ENCODE data around the gene ASB7.

ASB7 gene

DNA sequence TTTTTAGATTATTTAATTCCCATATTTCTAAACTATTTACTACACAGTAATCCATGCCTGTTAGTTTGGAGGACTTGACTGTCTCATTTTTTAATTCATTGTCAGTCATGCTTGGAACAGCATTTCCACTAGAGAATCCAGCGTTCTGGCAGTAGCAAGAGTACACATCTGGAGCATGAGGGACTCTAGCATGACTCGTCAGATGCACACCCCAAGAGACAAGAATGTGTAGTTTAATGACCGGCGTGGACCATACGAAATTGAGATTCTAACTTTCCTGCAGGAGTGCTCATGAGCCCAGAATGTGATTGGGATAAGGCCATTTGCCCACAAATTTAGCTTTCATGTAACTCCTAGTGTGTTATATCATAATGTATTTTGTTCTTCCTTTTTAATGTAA is 48.9 kb downstream of the ASB7 start:
- H3K36me3 ChIP-seq (ENCODE audit: insufficient read depth, low read length): peaks cover 5% of the 10 kb centered on the region; the same call in 1 of the 2 replicates
- H3K4me1 ChIP-seq (ENCODE audit: insufficient read depth, low read length): no peaks in the 10 kb centered on the region
- H3K27ac ChIP-seq (ENCODE audit: low read depth, low read length): no peak overlapping the region
- no peak overlapping the region for H3K4me3 ChIP-seq (ENCODE audit: low read length)
- no peaks in the 10 kb centered on the region for H3K9me3 ChIP-seq (ENCODE audit: insufficient read depth, low read depth, low read length)
- 93% methylated on average over 5 of the region's 5 CpGs for WGBS
- H3K27me3 ChIP-seq (ENCODE audit: insufficient read depth, low read length): no peaks in the 10 kb centered on the region
- no peak overlapping the region for H3K9ac ChIP-seq (ENCODE audit: low read depth, low read length)

DNA sequence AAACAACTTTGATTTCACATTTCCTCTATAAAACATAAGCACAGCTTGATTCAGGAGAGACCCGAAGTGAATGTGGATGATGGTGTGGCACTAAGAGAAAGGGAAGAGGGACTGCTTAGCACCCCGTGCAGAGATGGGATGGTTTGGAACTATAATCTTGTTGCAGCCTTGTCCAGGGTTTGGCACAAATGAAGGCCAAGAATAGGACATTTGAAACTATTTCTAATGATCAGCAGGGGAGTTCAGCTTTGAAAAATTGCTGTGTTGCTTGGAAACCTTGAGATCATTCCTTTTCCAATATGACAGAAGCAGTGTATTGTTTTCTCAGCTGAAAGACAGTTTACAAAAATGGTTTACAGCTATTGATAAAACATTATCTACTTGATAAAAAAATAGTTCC is 49.7 kb downstream of the ASB7 start:
- no peak overlapping the region for H3K9ac ChIP-seq (ENCODE audit: low read depth, low read length)
- H3K4me1 ChIP-seq (ENCODE audit: insufficient read depth, low read length): no peaks in the 10 kb centered on the region
- peaks cover 5% of the 10 kb centered on the region; the same call in 1 of the 2 replicates for H3K36me3 ChIP-seq (ENCODE audit: insufficient read depth, low read length)
- H3K27me3 ChIP-seq (ENCODE audit: insufficient read depth, low read length): no peaks in the 10 kb centered on the region
- no peak overlapping the region for H3K27ac ChIP-seq (ENCODE audit: low read depth, low read length)
- H3K9me3 ChIP-seq (ENCODE audit: insufficient read depth, low read depth, low read length): no peaks in the 10 kb centered on the region
- WGBS: 99% methylated on average over 2 of the region's 2 CpGs
- H3K4me3 ChIP-seq (ENCODE audit: low read length): no peak overlapping the region

DNA sequence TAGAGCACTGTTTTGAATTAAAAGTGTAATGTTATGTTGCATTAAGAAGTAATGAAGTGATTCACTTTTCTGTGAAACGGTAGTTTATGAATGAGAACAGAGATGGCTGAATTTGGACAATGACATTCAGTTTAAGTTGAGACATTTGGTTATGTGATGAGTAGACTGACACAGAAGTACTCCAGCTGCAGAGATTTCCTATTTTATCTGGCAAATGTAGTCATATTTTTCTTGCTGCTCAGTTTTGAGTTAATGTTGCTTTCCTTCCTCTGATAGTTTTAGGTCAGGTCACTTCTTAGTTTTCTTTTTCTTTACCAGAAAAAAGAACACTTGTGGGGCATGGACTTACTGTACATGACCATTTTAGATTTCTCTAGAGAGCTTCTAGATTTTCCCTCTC is 51.2 kb downstream of the ASB7 start:
- 98% methylated on average over 1 of the region's 1 CpG for WGBS
- no peaks in the 10 kb centered on the region for H3K9me3 ChIP-seq (ENCODE audit: insufficient read depth, low read depth, low read length)

DNA sequence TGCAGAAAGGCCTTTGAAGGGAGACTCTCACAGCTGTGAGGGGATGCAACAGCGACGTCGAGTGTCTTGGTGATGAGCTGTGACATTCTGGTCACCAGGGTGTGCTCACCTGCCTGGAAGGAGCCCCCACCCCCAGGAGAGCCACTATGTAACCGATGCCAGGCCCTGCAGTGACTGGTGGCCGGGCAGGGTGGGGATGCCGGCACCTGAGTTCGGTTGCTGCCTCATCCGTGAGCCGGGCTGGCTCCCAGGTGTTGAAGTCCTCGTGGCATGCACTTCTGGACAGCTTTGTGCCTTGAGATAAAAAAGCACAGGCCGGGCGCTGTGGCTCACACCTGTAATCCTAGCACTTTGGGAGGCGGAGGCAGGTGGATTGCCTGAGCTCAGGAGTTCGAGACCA is 56.5 kb downstream of the ASB7 start:
- WGBS: 92% methylated on average over 14 of the region's 14 CpGs
- Histone ChIP-seq H3K9ac (ENCODE audit: low read depth, low read length) (no peak overlapping the region), H3K27me3 (ENCODE audit: insufficient read depth, low read length) (no peaks in the 10 kb centered on the region)

More for the DNA sequence above, 51.2 kb downstream of the ASB7 start:
- peaks cover under 1% of the 10 kb centered on the region; the same call in 1 of the 2 replicates for H3K36me3 ChIP-seq (ENCODE audit: insufficient read depth, low read length)
- H3K27me3 ChIP-seq (ENCODE audit: insufficient read depth, low read length): no peaks in the 10 kb centered on the region
- H3K4me3 ChIP-seq (ENCODE audit: low read length): no peak overlapping the region
- no peak overlapping the region for H3K9ac ChIP-seq (ENCODE audit: low read depth, low read length)
- no peaks in the 10 kb centered on the region for H3K4me1 ChIP-seq (ENCODE audit: insufficient read depth, low read length)
- H3K27ac ChIP-seq (ENCODE audit: low read depth, low read length): no peak overlapping the region

DNA sequence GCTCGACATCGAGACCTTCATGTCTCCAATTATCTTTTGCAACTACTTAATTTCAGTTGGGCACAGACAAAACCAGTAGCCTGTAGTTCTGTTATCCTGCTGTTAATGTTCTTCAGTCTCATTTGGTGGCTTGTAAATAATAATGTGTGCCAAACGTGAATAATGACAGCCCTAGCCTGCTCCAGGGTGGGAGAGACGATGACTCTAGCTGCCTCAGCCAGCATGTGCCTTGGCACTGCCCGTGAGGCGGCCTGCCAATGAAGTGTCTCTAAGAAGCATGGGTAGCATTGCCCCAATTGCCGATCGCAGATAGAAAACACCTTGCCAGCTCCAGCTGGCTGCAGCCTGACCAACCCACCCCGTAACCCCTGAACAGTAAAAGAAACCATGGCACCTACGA is 58.8 kb downstream of the ASB7 start:
- Histone ChIP-seq H3K9ac (ENCODE audit: low read depth, low read length) (no peak overlapping the region), H3K9me3 (ENCODE audit: insufficient read depth, low read depth, low read length) (no peaks in the 10 kb centered on the region), H3K27ac (ENCODE audit: low read depth, low read length) (no peak overlapping the region), H3K4me1 (ENCODE audit: insufficient read depth, low read length) (peaks cover 6% of the 10 kb centered on the region; the same call in 1 of the 2 replicates), H3K27me3 (ENCODE audit: insufficient read depth, low read length) (no peaks in the 10 kb centered on the region), H3K4me3 (ENCODE audit: low read length) (no peak overlapping the region), H3K36me3 (ENCODE audit: insufficient read depth, low read length) (no peaks in the 10 kb centered on the region)
- 94% methylated on average over 10 of the region's 10 CpGs for WGBS

More for the DNA sequence above, 56.5 kb downstream of the ASB7 start:
- Histone ChIP-seq H3K27ac (ENCODE audit: low read depth, low read length) (no peak overlapping the region), H3K9me3 (ENCODE audit: insufficient read depth, low read depth, low read length) (no peaks in the 10 kb centered on the region), H3K4me1 (ENCODE audit: insufficient read depth, low read length) (peaks cover 6% of the 10 kb centered on the region; the same call in 1 of the 2 replicates), H3K36me3 (ENCODE audit: insufficient read depth, low read length) (no peaks in the 10 kb centered on the region), H3K4me3 (ENCODE audit: low read length) (no peak overlapping the region)

DNA sequence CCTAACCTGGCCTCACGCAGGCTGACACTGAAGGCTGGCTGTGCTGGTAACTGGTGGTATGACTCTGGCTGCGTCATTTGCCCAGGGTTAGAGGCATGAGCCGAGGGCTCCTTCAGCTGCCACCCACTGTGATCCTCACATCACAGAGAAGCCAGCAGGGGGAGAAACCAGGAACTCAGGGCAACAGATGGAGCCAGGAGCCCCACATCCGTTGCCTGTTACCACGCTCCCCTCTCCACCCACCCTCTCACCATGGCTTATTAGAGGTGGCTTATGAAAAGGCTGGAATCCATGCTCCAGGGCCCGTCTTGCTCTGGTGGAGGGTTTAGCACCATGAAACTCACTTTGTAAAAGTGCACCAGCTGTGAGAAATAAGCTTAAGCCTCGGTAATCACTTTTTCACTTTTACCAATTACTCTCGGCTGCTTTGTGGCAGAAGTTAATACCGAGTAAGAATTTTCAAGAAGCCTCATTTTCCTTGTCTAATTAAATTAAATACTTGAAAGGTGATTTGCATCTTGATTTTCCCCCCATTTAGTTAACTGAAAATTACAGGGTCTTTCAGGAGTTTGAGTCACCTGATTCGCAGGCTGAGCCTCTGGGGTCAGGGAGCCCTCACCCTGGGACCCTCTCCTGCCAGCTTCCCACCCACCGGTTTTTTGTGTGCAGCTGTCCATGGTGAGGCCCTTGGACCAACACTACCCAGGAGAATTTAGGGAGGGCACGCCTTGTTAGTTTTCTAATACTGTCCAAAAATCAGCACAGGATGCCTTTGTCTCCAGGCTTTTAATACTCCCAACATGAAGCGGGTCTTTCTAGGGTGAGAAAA is 60.9 kb downstream of the ASB7 start:
- no peak overlapping the region for H3K27ac ChIP-seq (ENCODE audit: low read depth, low read length)
- H3K36me3 ChIP-seq (ENCODE audit: insufficient read depth, low read length): no peaks in the 10 kb centered on the region
- 69% methylated on average over 12 of the region's 13 CpGs for whole genome bisulfite sequencing
- no peaks in the 10 kb centered on the region for H3K9me3 ChIP-seq (ENCODE audit: insufficient read depth, low read depth, low read length)
- H3K9ac ChIP-seq (ENCODE audit: low read depth, low read length): no peak overlapping the region
- peaks cover 6% of the 10 kb centered on the region; the same call in 1 of the 2 replicates for H3K4me1 ChIP-seq (ENCODE audit: insufficient read depth, low read length)
- H3K27me3 ChIP-seq (ENCODE audit: insufficient read depth, low read length): no peaks in the 10 kb centered on the region
- no peak overlapping the region for H3K4me3 ChIP-seq (ENCODE audit: low read length)

DNA sequence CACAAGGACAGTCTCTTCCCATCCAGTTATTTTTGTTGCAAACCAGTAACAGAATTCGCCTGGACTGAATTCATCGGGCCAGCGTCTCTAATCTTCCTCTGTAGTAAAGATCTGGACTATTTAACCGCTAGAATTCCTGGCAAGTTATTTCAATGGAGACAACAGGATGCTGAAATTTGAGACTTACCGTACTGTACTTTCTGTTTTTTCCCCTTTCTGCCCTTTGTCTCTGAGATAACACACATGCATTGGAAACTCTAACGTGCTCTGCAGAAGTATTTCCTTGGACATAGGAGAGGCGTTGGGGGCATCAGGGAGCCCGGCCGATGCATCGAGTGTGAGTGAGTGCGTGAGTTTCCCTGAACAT is 61.5 kb downstream of the ASB7 start:
- Histone ChIP-seq H3K27ac (ENCODE audit: low read depth, low read length) (no peak overlapping the region), H3K4me3 (ENCODE audit: low read length) (no peak overlapping the region), H3K9me3 (ENCODE audit: insufficient read depth, low read depth, low read length) (no peaks in the 10 kb centered on the region), H3K9ac (ENCODE audit: low read depth, low read length) (no peak overlapping the region), H3K27me3 (ENCODE audit: insufficient read depth, low read length) (no peaks in the 10 kb centered on the region), H3K4me1 (ENCODE audit: insufficient read depth, low read length) (peaks cover 6% of the 10 kb centered on the region; the same call in 1 of the 2 replicates), H3K36me3 (ENCODE audit: insufficient read depth, low read length) (no peaks in the 10 kb centered on the region)
- WGBS: 89% methylated on average over 11 of the region's 11 CpGs

DNA sequence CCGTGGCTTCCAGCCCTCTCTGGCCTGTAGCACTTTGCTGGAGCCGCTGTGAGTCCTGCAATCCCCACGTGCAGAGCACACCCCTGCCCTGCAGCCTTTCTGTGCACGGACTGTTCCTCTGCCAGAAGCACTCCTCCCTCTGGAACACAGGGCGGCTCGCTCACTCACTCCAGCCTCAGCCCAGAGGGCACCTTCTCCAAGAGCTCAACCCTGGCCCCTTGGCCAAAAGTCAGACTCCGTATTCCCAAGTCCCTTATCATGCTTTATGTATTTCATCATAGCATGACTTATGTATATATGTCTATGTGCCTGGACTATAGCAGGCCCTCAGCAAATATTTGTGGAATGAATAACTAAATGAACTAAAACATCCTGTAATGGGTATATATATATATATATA is 63.2 kb downstream of the ASB7 start:
- WGBS: 76% methylated on average over 7 of the region's 7 CpGs
- no peaks in the 10 kb centered on the region for H3K27me3 ChIP-seq (ENCODE audit: insufficient read depth, low read length)
- H3K36me3 ChIP-seq (ENCODE audit: insufficient read depth, low read length): no peaks in the 10 kb centered on the region
- no peaks in the 10 kb centered on the region for H3K9me3 ChIP-seq (ENCODE audit: insufficient read depth, low read depth, low read length)
- H3K9ac ChIP-seq (ENCODE audit: low read depth, low read length): no peak overlapping the region
- H3K4me1 ChIP-seq (ENCODE audit: insufficient read depth, low read length): peaks cover 6% of the 10 kb centered on the region; the same call in 1 of the 2 replicates
- H3K27ac ChIP-seq (ENCODE audit: low read depth, low read length): no peak overlapping the region
- no peak overlapping the region for H3K4me3 ChIP-seq (ENCODE audit: low read length)

DNA sequence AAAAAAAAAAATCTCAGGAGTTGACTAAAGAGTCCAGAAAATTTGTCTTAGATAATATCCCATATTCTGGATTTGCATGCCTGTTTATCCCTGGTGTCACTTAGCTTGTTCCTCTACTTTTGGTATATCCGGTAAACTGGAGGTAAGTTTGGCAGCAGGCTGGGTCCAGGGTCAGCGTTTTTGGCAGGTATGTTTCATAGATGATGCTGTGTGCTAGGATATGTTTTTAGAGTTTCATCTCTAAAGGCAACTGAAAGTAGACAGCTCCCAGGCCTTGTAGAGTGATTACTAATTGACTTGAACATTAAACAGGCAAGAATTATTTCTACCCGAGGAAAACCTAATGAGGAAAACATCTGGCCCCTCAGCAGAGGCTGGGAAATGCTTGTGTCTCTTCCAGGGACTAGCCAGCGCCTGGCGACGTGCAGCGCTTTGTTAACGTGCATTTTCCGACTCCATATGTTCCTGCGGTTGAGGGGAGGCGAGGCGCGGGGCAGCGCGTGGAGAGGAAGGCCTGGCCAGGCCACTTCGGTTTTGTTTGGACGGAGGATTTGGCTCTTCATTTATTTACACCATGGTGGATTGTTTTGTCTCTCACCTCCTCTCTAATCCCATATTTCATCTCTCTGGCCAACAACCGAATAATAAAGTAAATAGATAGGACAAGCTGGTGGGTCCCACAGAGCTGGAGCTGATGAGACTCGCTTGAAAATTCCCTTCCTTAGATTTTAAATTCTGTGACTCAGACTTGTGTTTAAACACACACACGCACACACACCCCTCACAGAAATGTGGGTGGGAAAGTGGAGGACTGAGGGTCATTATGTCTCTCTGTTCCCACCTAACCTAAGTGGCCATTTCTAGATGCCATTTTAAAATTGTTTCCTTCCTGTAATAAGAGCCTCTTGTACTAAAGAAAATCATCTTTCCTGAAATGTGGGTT is 65.3 kb downstream of the ASB7 start:
- Histone ChIP-seq H3K27me3 (ENCODE audit: insufficient read depth, low read length) (no peaks in the 10 kb centered on the region), H3K4me3 (ENCODE audit: low read length) (no peak overlapping the region), H3K9me3 (ENCODE audit: insufficient read depth, low read depth, low read length) (no peaks in the 10 kb centered on the region), H3K9ac (ENCODE audit: low read depth, low read length) (no peak overlapping the region), H3K27ac (ENCODE audit: low read depth, low read length) (no peak overlapping the region), H3K4me1 (ENCODE audit: insufficient read depth, low read length) (peaks cover 6% of the 10 kb centered on the region; the same call in 1 of the 2 replicates), H3K36me3 (ENCODE audit: insufficient read depth, low read length) (no peaks in the 10 kb centered on the region)
- 96% methylated on average over 17 of the region's 20 CpGs for WGBS

DNA sequence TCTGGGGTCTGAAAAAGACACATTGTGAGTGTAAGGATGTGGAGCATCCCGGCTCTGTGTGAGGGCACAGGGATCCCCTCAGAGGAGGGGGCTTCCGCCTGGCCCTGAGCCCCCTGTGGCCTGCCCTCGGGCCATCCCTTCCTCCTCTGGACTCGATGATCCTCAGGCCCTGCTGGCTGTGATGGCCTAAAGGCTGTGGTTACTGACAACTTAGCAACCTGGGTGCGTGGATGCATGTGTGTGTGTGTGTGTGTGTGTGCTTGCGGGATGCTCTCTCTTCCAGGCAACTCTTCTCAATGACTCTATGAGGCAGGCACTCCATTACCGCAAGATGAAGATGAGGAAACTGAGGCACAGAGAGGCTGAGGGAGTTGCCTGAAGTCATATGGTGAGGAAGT is 66.0 kb downstream of the ASB7 start:
- H3K36me3 ChIP-seq (ENCODE audit: insufficient read depth, low read length): no peaks in the 10 kb centered on the region
- 88% methylated on average over 7 of the region's 7 CpGs for WGBS
- H3K9ac ChIP-seq (ENCODE audit: low read depth, low read length): no peak overlapping the region
- H3K9me3 ChIP-seq (ENCODE audit: insufficient read depth, low read depth, low read length): no peaks in the 10 kb centered on the region
- H3K27me3 ChIP-seq (ENCODE audit: insufficient read depth, low read length): no peaks in the 10 kb centered on the region
- H3K4me3 ChIP-seq (ENCODE audit: low read length): no peak overlapping the region
- no peak overlapping the region for H3K27ac ChIP-seq (ENCODE audit: low read depth, low read length)
- H3K4me1 ChIP-seq (ENCODE audit: insufficient read depth, low read length): peaks cover under 1% of the 10 kb centered on the region; the same call in 1 of the 2 replicates

DNA sequence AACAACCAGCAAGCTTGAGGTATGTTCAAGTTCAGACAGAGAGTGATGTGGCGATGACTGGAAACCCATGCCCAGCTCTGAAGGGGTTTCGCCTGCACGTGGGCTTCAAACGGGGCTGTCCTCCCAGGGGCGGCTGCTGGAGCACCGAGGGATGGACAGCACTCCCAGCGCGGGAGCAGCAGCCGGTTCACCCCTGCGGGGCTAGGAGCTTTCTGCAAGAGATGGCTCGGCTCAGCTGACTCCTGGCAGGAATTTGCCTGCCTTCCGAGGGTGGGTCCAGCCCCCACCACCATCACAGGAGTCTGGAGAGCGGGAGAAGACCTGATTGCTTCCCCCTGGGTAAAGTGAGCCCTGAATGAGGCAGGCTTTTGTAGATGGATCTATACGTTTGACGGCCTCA is 66.9 kb downstream of the ASB7 start:
- no peaks in the 10 kb centered on the region for H3K9me3 ChIP-seq (ENCODE audit: insufficient read depth, low read depth, low read length)
- no peak overlapping the region for H3K27ac ChIP-seq (ENCODE audit: low read depth, low read length)
- no peak overlapping the region for H3K9ac ChIP-seq (ENCODE audit: low read depth, low read length)
- no peaks in the 10 kb centered on the region for H3K36me3 ChIP-seq (ENCODE audit: insufficient read depth, low read length)
- WGBS: 84% methylated on average over 15 of the region's 15 CpGs
- no peaks in the 10 kb centered on the region for H3K4me1 ChIP-seq (ENCODE audit: insufficient read depth, low read length)
- no peak overlapping the region for H3K4me3 ChIP-seq (ENCODE audit: low read length)
- no peaks in the 10 kb centered on the region for H3K27me3 ChIP-seq (ENCODE audit: insufficient read depth, low read length)
